Measurements from ENCODE around the gene GABBR2. TPM values are rescaled to one million over a fixed set of nuclear protein-coding genes. Genes with fewer than 3 reads are reported as not detected.

GABBR2 gene
- total and polyA plus RNA-seq, 9 of the 15 experiments (the other 6 are each of a cell fraction or from before 2014, with no cell fraction given) = 0.15 to 1.9 (median 0.32) TPM

GRCh38 chr9:98314381-98315066, 394.2 kb downstream of the GABBR2 start (continued):
- TF ChIP-seq FOXK1 (CRISPR knock-in tag; IDR thresholded peaks at IDR 0.05; ENCODE audit: borderline replicate concordance) (no peak), SIN3A (IDR thresholded peaks at IDR 0.05; ENCODE audit: borderline replicate concordance in 2 of 2, control insufficient read depth in 1 of 2, low read depth in 2 of 2, low read length in 2 of 2) (no peak), NUFIP1 (IDR thresholded peaks at IDR 0.05; ENCODE audit: partially characterized antibody) (no peak), ZNF778 (CRISPR knock-in tag; IDR thresholded peaks at IDR 0.05) (no peak), ELK1 (CRISPR knock-in tag; IDR thresholded peaks at IDR 0.05) (no peak), SPI1 (IDR thresholded peaks at IDR 0.05; ENCODE audit: borderline replicate concordance, low read depth, low read length) (no peak), RREB1 (CRISPR knock-in tag; IDR thresholded peaks at IDR 0.05) (no peak)

Measured in K562 (cell line).